Skin of body (tissue), 2 donors: Measurements from ENCODE around the gene PDCD1. TPM values are rescaled to one million over a fixed set of nuclear protein-coding genes. Genes with fewer than 3 reads are reported as not detected.
"Not testable (repeated sequence)": the region's sequence is repeated elsewhere in the genome, so short reads cannot be mapped to it uniquely, and the experiment has no call there.

Source experiments
- DNase-seq: peaks from one replicate; lab custom pipeline; 2025; lab: John Stamatoyannopoulos, UW
- total RNA-seq: library from RNA; depleted of rRNA; stranded (reverse); fragments of >200 nt; gene quantifications from one replicate; pipeline ENCODE4 v1.2.3, GENCODE V29; 2014

The PDCD1 gene
- total RNA-seq, 1 donor from 2014 or later = 0.10 TPM

DNA sequence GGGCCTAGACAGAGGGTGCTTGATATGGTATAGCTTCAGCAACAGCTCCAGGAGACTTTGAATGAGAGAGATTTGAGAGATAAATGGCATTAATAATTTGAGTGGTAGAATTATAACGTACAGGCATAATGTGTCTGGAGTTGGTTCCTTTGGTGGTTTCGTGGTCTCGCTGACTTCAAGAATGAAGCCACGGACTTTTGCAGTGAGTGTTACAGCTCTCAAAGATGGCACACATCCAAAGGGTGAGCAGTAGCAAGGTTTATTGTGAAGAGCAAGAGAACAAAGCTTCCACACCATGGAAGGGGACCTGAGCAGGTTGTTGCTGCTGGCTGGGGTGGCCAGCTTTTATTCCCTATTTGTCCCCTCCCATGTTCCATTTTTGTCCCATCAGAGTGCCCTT lies 23.1 kb downstream of the PDCD1 start:
- DNase-seq = no peak

DNA sequence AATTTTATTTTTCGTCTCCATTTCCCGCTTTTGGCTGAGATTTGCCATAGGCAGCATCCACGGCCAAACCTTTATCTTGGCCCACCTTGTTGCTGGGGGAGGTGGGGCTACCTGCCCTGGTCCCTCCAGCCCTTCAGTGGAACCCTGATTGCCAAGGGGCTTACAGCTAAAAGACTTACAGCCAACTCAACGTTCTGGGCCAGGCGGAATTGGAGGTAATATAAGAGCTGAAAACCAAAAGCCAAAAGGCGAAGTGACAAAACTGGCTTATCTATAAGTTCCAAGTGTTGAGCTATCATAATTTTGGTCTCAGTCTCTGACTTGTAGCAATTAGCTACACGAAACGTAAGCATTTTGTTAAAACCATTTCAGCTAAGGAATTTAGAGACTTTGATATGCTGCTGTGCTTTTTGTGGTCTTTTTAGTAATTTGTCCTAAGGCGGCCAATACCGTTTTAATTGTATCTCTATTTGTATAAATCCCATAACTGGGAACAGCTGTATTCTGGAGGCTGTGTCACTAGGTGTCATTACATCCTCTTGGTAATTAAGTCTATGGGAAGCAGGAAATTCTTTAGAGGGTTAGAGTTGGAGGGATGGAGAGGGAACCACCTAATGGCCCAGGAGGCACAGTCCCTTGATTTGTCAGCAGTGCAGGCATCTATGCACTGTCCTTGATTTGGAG lies 24.0 kb downstream of the PDCD1 start:
- DNase-seq = no peak

DNA sequence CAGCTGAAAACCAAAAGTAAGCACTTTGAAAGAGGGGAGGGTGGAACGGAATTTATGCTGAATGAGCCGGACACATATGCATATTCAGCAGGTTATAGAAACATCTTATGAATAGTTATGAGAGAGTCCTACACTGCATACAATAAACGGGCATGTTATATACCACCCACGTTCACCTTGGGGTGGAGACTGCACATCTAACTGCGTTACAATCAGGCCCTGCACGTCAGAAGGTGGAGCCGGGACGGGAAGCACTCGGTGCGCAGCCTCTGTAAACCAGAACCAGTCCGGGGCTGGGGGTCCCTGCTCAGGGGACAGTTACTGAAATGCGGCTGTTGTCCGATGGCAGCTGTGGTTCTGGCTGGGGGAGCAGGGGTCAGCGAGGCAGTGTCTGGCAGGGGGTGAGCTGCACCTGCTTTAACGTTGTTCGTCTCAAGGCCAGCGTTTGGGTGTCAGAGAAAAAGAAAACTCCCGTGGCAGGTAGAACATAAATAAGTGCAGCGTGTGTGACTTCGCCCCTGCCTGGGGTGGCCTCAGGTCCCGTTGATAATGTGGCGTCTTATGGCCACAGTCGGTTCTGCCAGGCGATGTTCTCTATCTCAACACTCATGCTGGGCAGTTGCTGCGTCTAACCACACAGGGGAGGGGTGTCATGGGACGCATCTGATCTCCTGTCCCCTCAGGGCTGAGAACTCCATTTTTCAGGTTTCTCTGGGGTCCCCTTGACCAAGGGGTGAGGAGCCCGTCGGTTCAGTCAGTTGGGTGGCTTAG lies 24.8 kb downstream of the PDCD1 start:
- DNase-seq = not testable (repeated sequence)

DNA sequence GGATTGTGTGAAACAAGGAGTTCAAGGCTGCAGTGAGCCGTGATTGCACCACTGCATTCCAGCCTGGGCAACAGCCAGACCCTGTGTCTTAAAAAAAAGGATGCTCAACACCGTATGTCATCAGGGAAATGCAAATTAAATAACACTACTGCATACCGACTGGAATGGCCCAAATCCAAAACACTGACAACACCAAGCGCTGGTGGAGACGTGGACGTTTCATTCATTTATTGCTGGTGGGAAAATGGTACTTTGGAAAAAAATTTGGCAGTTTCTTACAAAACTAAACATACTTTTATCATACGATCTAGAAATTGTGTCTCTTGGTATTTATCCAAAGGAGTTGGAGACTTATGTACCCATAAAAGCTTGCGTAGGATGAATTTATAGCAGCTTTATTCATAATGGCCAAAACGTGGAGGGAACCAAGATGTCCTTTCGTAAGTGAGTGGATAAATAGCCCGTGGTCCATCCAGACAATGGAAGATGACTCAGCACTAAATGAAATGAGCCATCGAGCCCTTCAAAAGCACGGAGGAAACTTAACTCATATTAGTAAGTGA lies 25.5 kb downstream of the PDCD1 start:
- DNase-seq = no peak

DNA sequence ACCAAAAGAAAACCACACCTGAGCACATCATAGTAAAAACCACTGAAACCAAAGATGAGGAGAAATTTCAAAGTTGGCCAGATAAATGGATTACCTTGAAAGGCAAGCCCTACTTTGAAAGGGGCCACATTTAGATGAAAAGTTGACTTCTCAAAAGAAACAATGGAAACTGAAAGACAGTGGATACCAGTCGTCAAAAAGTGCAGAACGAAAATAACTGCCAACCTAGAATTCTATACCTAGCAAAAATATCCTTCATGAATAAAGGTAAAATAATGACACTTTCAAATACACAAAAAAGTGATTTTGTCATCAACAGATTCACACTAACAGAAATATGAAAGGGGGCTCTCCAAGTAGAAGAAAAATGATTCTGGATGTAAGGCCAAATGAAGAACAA lies 31.3 kb downstream of the PDCD1 start:
- DNase-seq = no peak

DNA sequence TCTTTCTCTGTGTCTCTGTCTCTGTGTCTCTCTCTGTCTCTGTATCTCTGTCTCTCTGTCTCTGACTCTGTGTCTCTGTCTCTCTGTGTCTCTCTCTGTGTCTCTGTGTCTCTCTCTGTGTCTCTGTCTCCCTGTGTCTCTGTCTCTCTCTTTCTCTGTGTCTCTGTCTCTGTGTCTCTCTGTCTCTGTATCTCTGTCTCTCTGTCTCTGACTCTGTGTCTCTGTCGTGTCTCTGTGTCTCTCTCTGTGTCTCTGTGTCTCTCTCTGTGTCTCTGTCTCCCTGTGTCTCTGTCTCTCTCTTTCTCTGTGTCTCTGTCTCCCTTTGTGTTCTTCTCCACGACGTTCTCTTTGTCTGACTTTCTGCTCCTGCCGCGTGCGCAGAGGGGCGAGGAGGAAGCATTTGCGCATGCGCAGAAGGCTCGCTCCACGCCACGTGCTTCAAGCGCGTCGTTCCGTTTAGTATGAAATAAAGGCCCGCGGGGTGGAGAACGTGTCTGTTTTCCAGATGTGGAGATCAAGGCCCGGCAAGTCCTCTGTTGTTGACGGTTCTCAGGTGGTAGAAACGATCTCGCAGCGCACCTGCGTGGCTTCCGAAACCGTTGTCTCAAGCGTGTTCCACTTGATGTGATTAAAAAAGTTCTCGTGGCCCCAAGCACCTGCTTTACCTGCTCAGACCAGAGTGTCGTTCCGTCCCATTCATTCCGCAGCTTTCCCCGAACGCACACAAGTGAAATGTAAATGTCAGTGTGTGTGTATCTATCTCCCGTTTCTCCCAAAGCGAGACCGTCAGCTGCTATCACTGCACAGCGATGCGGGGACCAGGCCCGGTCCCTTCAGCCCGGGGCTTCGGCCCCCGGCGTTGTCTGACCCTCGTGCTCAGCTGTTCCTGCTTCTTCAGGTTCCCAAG lies 34.9 kb downstream of the PDCD1 start:
- DNase-seq = not testable (repeated sequence)

DNA sequence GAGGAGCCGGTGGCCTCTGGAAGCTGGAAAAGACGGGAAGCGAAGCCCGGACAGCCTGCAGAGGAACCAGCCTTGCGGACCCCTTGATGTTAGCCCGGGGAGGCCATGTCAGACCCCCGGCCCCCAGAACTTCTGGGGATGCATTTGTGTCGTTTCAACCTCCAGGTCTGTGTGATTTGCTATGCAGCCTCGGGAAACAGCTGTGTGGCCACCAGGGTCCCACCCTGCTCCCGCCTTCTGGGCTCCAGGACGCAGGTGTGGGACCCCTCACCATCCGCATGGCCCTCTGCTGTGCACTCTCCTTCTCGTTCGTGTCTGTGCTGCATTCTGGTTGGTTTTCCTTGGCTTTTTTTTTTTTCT lies 36.5 kb downstream of the PDCD1 start:
- no peak for DNase-seq

DNA sequence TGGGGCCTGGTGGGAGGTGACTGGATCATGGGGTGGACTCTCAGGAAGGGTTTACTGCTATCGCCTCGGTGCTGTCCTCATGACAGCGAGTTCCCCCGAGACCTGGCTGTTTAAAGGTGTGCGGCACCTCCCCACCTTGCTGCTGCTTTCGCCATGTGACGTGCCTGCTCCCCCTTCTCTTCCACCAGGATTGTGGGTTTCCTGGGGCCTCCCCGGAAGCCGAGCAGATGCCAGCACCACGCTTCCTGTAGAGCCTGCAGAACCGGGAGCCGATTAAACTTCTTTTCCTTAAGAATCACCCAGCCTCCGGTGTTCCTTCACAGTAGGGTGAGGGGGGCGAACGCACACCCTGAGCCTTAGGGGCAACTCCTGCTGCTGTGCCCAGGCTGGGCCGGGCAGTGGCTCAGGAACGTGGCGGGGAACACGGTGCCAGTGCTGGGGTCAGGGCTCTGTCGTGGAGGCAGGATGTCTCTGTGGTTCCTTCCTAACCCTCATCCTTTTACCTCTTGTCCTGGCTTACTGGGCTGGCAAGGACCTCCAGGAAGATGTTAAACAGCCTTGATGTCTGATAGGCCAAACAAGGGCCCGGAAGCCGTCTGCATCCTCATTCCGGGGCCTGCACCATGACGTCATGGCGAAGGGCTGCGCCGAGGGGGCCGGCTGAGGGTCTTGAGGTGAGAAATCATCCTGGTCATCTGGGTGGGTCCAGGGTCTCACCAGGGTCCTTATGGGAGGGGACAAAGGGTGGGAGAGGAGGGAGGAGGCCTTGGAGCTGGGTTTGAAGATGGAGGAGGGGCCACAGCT lies 37.0 kb downstream of the PDCD1 start:
- DNase-seq = no peak

DNA sequence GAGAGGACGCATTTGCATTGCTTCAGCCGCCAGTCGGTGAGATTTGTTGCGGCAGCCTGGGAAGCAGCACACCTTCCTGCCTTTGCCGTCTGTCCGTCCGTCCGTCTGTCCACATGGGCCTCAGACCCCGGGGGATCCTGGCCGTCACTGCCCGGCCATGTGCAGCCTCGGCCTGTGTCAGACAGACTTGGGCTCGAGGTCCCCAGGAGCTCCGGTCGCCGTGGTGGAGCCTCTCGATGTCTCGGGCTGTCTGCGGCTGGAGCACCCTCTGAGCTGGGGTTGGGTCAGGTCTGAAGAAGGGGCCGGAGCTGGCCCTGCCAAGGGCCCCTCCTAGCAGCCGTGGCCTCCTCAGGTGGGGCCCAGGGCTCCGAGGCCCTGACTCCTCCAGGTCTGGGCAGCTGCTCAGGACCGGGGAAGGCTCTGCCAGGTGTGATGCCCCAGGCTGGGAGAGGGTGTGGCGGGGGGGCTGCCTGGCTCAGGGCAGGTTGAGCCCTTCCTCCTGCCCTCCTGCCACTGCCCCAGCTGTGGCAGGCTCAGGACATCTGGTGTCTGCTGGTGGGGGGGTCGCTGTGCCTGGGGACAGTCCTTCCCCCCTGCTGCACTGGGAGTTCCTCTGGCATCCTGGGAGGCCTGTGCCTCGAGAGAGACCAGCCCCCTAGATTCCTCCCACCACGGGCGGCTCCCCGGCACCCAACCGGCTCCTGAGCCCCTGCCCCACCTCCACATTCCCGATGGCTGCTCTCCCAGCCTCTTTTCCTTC lies 37.9 kb downstream of the PDCD1 start:
- DNase-seq = no peak

DNA sequence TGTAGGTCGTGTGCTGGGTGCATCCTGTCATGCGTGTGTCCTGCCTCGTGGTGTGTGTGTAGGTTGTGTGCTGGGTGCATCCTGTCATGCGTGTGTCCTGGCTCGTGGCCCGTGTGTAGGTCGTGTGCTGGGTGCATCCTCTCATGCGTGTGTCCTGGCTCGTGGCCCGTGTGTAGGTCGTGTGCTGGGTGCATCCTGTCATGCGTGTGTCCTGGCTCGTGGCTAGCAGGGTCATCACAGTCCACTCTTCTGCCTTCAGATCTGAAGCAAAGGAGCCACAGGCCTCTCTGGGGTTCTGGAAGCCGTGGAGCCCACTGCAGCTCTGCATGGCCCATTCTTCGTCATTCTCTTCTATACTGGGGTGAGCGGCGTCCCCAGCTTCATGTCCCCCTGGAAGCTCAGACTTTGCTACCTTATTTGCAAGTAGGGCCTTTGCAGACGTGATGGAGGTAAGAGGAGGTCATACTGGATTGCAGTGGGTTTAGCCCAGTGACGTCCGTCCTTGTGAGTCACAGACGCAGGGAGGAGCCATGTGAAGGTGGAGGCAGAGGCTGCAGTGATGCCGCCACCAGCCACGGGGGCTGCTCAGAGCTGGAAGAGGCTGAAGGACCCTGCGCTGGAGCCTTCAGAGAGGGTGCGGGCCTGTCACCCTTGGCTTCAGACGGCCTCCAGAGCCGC lies 38.6 kb downstream of the PDCD1 start:
- not testable (repeated sequence) for DNase-seq

DNA sequence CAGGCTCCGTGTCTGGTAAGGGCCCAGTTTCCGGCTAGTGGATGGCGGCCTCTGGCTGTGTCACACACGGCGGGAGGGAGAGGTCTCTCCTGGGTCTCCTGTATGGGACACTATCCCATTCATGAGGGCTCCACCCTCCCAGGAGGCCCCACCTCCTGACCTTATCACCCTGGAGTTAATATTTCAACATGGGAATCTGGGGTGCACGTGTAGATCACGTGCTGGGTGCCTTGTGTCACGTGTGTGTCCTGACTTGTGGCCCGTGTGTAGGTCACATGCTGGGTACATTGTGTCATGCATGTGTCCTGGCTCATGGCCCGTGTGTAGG lies 39.8 kb downstream of the PDCD1 start:
- no peak for DNase-seq

DNA sequence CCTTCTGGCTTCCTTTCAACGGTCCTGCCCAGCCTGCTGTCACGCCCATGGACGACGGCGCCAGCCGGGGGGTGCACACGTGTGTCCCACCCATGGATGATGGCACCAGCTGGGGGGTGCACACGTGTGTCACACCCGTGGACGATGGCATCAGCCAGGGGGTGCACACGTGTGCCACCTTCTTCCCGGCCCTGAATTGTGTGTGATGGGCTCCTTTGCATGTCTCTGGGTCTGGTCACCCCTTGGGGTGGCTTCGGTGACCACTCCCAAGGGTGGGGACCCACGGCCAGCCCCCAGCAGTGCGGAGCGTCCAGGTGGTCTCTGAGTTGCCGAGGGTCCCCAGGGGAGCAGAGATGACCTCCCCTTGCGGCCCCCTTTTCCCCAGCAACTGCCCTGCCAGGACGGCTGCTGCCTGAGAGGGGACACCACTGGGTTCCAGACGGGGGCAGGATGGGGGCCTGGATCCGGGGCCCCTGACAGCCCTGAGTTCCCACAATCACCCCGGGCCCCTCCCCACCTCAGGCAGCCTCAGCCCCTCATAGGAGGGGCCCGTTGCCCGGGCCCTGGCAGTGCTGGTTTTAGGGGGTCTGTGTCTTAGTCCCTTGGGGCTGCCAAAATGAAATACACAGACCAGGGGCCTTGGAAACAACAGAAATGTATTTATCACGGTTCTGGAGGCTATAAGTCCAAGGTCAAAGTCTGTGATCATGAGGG lies 40.3 kb downstream of the PDCD1 start:
- DNase-seq = no peak

DNA sequence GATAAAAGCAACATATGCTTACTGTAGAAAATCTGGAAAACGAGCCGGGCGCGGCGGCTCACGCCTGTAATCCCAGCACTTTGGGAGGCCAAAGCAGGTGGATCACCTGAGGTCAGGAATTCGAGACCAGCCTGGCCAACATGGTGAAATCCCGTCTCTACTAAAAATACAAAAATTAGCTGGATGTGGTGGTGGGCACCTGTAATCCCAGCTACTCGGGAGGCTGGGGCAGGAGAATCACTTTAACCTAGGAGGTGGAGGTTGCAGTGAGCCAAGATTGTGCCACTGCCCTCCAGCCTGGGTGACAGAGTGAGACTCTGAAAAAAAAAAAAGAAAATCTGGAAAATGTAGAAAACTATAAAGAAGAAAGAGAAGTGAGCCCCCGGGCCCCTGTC lies 40.9 kb downstream of the PDCD1 start:
- not testable (repeated sequence) for DNase-seq

DNA sequence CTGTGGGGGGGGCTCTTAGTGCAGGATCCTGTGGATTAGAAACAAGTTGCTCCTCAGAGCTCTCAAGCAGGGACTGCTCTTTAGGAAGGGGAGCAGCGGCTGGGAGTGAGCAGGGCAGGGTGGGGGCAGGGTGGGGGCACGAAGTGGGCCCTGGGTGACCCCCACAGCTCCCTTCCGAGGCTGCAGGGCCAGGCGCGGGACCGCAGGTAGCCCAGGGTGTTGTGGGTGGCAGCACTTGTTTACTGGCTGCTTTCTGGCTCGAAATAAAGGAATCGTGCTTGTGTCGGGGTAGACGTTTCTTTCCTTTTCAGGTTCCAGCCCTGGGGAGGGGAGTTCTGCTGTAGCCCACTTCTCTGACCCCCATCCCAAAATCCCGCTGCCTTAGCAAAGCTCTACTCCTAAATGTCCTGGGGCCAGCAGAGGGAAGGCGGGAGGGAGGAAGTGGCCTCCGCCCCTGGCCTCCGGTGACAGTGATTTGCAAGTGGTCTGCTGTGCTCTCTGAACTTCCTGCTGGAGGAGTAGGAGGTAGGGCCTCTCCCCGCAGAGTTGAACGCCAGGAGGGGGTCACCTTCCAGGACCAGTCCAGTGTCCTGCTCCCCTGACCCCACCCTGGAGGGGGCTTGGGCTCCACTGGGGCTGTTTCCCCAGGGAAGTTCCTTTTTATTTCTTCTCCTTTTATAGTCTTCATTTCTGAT lies 41.4 kb downstream of the PDCD1 start:
- no peak for DNase-seq

DNA sequence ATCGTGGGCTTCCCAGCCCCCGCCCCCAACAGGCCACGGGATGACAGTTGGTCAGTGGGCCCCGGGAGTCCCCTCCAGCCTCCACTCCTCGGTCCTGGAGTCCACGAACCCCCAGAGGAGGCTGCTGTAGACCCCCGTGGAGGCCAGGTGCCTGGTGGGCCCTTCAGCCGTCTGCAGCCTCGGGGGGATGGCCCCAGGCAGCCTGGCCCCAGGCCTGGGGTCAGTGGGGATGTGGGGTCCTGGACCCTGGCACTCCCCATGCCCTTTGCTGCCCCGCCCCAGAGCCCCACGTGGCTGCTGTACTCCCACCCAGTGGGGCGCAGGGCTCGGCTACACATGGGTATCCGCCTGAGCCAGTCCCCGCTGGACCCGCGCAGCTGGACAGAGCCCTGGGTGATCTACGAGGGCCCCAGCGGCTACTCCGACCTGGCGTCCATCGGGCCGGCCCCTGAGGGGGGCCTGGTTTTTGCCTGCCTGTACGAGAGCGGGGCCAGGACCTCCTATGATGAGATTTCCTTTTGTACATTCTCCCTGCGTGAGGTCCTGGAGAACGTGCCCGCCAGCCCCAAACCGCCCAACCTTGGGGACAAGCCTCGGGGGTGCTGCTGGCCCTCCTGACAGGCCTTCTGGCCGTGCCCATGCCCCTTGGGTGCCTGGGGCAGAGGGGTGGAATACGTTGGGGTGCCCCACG lies 42.1 kb downstream of the PDCD1 start:
- DNase-seq = no peak

DNA sequence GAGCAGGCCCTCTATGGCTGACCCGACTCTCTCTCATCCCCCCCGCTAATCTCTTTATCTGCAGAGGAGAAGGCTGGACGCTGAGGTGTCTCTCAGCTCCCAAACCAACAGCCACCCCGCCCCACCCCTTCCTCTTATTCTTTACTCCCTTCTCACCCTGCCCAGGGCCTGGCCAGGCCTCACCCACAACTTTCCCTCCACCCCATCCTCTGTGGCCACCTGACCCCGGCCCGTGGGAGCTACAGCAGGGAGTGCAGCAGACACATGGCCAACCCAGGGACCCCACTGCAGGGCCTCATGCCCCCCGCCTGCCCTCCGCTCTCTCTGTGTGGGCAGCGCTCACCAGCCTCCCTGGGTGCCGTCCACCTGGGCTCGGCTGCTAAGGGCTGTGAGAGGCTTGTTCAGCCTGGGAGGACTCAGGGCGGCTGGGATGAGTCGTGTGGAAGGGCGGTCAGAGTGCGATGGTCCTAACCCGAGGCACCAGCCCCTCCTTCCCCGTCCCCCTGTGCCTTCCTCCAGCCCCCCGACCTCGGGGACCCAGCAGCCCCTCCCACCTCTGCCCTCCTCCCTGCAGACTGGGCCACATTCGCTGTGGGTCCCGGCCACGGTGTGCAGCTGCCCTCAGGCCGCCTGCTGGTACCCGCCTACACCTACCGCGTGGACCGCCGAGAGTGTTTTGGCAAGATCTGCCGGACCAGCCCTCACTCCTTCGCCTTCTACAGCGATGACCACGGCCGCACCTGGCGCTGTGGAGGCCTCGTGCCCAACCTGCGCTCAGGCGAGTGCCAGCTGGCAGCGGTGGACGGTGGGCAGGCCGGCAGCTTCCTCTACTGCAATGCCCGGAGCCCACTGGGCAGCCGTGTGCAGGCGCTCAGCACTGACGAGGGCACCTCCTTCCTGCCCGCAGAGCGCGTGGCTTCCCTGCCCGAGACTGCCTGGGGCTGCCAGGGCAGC lies 42.9 kb downstream of the PDCD1 start:
- DNase-seq = no peak
